HepG2 (cell line): ENCODE measurements around the gene FEV. TPM values are rescaled to one million over a fixed set of nuclear protein-coding genes. Genes with fewer than 3 reads are reported as not detected.
A peak's percentile ranks its signal among the peaks of the same experiment; 100 is the strongest.

Experiments used
- FIP1L1 ChIP-seq: fragments of 200-400 bp; formaldehyde crosslinking; IDR thresholded peaks from 2 replicates; pipeline ENCODE4 v1.6.1; 2018; ENCODE audit warnings: low read depth, mild to moderate bottlenecking, low read length, moderate library complexity, borderline replicate concordance; ENCODE audit not compliant: insufficient read depth
- LCORL ChIP-seq, 2 experiments: fragments of 450-650 bp in 1 of 2; sonication (generic) in 1 of 2; formaldehyde crosslinking in 1 of 2; IDR thresholded peaks; 2 replicates each; pipeline versions ENCODE4 v1.5.0 to v1.6.1; 2017 to 2020; ENCODE audit warnings: antibody characterized with exemption in 1 of 2, missing genetic modification reagents in 1 of 2
- MEIS1 ChIP-seq: sonication (generic); formaldehyde crosslinking; IDR thresholded peaks from 2 replicates; pipeline ENCODE4 v1.9.0; 2021; ENCODE audit warnings: mild to moderate bottlenecking, missing genetic modification reagents, moderate library complexity, borderline replicate concordance
- PRDM10 ChIP-seq: sonication (generic); formaldehyde crosslinking; IDR thresholded peaks from 2 replicates; pipeline ENCODE4 v1.4.0; 2020; ENCODE audit warnings: low read depth, missing genetic modification reagents
- RARA ChIP-seq: IDR thresholded peaks from 2 replicates; pipeline ENCODE4 v1.6.1; 2016; ENCODE audit warnings: missing genetic modification reagents, missing compliant biosample characterization
- SAFB2 ChIP-seq: sonication (generic); formaldehyde crosslinking; IDR thresholded peaks from 2 replicates; pipeline ENCODE4 v1.5.1; 2020; ENCODE audit warnings: missing genetic modification reagents, low read depth, mild to moderate bottlenecking, borderline replicate concordance
- SRSF1 ChIP-seq: fragments of 200-400 bp; formaldehyde crosslinking; optimal IDR thresholded peaks from 2 replicates; pipeline ENCODE3; 2017; ENCODE audit warnings: mild to moderate bottlenecking, low read depth, low read length, moderate library complexity
- ZBTB14 ChIP-seq: sonication (generic); formaldehyde crosslinking; IDR thresholded peaks from 2 replicates; pipeline ENCODE4 v1.4.0; 2020; ENCODE audit warnings: missing genetic modification reagents
- ZBTB39 ChIP-seq: sonication (generic); formaldehyde crosslinking; IDR thresholded peaks from 2 replicates; pipeline ENCODE4 v1.5.0; 2020; ENCODE audit warnings: missing genetic modification reagents
- ZMYM2 ChIP-seq: sonication (generic); formaldehyde crosslinking; IDR thresholded peaks from 2 replicates; pipeline ENCODE4 v1.8.0; 2022; ENCODE audit warnings: mild to moderate bottlenecking, missing genetic modification reagents
- ZNF432 ChIP-seq: sonication (generic); formaldehyde crosslinking; IDR thresholded peaks from 2 replicates; pipeline ENCODE4 v1.5.0; 2020; ENCODE audit warnings: missing genetic modification reagents, mild to moderate bottlenecking, borderline replicate concordance
- ZNF780A ChIP-seq: sonication (generic); formaldehyde crosslinking; IDR thresholded peaks from 2 replicates; pipeline ENCODE4 v1.8.0; 2022; ENCODE audit warnings: mild to moderate bottlenecking, missing genetic modification reagents, moderate library complexity
- polyA plus RNA-seq, 8 experiments: library from polyadenylated mRNA; depleted of rRNA in 3 of 8; stranded (reverse) in 7 of 8; unstranded in 1 of 8; fragments of >200 nt; fragmentation: Illumina TruSeq in 4 of 8; extraction: Trizol in 4 of 8; gene quantifications; 2 replicates each; pipeline versions ENCODE4 v1.2.1 to v1.2.3, GENCODE V29; 2011 to 2016; ENCODE audit warnings: low read depth in 4 of 8, missing spikeins in 1 of 8, mixed read lengths in 1 of 8; ENCODE audit not compliant: insufficient read depth in 1 of 8
- total RNA-seq, 5 experiments: library from RNA; depleted of rRNA; stranded (reverse); fragments of >200 nt; fragmentation: Illumina TruSeq; extraction: Trizol; gene quantifications; 2 replicates each; pipeline ENCODE4 v1.2.3, GENCODE V29; 2016; ENCODE audit warnings: low read depth in 1 of 5
- TF ChIP-seq, protein P1 (sequence below): sonication (generic); formaldehyde crosslinking; IDR thresholded peaks from 2 replicates; pipeline ENCODE4 v1.4.0; 2020; ENCODE audit warnings: missing genetic modification reagents
- TF ChIP-seq, protein P2 (sequence below): sonication (generic); formaldehyde crosslinking; IDR thresholded peaks from 2 replicates; pipeline ENCODE4 v1.4.0; 2020; ENCODE audit warnings: missing genetic modification reagents
- TF ChIP-seq, protein P3 (sequence below): sonication (generic); formaldehyde crosslinking; conservative IDR thresholded peaks from 2 replicates; pipeline ENCODE4 v1.4.0; 2020; ENCODE audit warnings: missing genetic modification reagents

FEV gene
- total and polyA plus RNA-seq, 2 of the 13 experiments (the other 11 are each of a cell fraction or from before 2014, with no cell fraction given): not detected

GRCh38 chr2:218962859-218963492 is 22.0 kb downstream of the FEV start (continued):
- TF ChIP-seq MEIS1 (CRISPR knock-in tag) (no peak; the same call in 1 of the 2 replicates), ZBTB14 (CRISPR knock-in tag) (no peak), RARA (CRISPR knock-in tag) (peak; percentile 76), SRSF1 (no peak), ZMYM2 (CRISPR knock-in tag) (no peak), SAFB2 (CRISPR knock-in tag) (no peak), ZNF432 (0 out of 2 replicates have a peak, but pooled peaks have one; percentile 72), ZBTB39 (CRISPR knock-in tag) (0 out of 2 replicates have a peak, but pooled peaks have one; percentile 48), FIP1L1 (no peak), PRDM10 (CRISPR knock-in tag) (0 out of 2 replicates have a peak, but pooled peaks have one; percentile 59), ZNF780A (CRISPR knock-in tag) (0 out of 2 replicates have a peak, but pooled peaks have one; percentile 52), LCORL (IDR thresholded peaks at IDR 0.05) (no peak), LCORL (CRISPR knock-in tag; IDR thresholded peaks at IDR 0.05) (0 out of 2 replicates have a peak, but pooled peaks have one; percentile 42)
- TF ChIP-seq, protein P1, sequence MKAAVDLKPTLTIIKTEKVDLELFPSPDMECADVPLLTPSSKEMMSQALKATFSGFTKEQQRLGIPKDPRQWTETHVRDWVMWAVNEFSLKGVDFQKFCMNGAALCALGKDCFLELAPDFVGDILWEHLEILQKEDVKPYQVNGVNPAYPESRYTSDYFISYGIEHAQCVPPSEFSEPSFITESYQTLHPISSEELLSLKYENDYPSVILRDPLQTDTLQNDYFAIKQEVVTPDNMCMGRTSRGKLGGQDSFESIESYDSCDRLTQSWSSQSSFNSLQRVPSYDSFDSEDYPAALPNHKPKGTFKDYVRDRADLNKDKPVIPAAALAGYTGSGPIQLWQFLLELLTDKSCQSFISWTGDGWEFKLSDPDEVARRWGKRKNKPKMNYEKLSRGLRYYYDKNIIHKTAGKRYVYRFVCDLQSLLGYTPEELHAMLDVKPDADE (CRISPR knock-in tag): no peak
- TF ChIP-seq, protein P2, sequence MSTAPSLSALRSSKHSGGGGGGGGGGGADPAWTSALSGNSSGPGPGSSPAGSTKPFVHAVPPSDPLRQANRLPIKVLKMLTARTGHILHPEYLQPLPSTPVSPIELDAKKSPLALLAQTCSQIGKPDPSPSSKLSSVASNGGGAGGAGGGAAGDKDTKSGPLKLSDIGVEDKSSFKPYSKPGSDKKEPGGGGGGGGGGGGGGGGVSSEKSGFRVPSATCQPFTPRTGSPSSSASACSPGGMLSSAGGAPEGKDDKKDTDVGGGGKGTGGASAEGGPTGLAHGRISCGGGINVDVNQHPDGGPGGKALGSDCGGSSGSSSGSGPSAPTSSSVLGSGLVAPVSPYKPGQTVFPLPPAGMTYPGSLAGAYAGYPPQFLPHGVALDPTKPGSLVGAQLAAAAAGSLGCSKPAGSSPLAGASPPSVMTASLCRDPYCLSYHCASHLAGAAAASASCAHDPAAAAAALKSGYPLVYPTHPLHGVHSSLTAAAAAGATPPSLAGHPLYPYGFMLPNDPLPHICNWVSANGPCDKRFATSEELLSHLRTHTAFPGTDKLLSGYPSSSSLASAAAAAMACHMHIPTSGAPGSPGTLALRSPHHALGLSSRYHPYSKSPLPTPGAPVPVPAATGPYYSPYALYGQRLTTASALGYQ (CRISPR knock-in tag): peak; percentile 87
- TF ChIP-seq, protein P3, sequence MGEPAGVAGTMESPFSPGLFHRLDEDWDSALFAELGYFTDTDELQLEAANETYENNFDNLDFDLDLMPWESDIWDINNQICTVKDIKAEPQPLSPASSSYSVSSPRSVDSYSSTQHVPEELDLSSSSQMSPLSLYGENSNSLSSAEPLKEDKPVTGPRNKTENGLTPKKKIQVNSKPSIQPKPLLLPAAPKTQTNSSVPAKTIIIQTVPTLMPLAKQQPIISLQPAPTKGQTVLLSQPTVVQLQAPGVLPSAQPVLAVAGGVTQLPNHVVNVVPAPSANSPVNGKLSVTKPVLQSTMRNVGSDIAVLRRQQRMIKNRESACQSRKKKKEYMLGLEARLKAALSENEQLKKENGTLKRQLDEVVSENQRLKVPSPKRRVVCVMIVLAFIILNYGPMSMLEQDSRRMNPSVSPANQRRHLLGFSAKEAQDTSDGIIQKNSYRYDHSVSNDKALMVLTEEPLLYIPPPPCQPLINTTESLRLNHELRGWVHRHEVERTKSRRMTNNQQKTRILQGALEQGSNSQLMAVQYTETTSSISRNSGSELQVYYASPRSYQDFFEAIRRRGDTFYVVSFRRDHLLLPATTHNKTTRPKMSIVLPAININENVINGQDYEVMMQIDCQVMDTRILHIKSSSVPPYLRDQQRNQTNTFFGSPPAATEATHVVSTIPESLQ (CRISPR knock-in tag): 0 out of 2 replicates have a peak, but pooled peaks have one; percentile 81
